Amygdala (tissue), 56 donors: ENCODE results near the gene GPBP1.

Source experiments
- DNase-seq, 56 donors: peaks; one replicate each; lab custom pipeline; 2025; lab: John Stamatoyannopoulos, UW

GPBP1 gene

DNA sequence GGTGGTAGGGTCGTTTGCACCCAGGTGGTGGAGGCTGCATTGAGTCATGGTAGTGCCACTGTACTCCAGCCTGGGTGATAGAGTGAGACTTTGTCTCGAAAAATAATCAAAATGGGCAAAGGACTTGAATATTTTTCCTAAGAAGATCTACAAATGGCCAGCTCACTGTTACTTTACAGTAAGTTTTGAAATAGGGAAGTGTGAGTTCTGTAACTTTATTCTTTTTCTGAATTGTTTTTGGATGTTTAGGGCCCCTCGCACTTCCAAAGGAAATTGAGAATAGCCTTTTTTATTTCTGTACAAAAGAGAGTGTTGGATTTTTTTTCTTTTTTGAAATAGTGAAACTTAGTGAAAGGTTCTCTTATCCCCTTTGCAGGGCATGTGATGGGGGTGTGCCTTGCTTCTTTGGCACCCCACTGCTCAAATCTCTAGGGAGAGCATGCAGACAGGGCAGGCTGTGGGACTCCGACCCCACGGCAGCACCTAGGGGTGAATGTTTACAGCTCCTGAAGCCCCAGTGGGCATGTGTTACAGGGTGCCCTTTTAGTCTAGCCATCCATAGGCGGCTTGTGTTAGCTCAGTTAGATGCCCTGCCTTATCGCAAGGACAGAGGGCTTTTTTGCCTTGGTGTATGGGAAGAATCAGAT lies 33.3 kb downstream of the GPBP1 start:
- no peak for DNase-seq

DNA sequence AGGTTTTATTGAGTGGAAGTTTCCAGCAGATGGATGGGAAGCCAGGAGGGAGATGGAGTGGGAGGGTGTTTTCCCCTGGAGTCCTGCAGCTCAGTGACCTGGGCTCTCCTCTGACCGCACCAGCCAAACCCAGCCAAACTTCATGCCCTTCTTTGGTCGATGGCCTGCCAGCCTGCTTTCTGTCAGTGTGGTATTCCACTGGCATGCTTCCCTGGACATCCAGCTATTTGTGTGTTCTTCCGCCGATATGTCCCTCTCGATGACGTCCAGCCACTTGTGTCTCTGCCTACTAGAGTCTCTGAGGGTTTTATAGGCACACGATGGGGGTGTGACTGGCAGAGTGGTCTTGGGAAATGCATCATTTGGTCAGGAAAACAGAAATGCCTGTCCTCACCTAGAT lies 33.8 kb downstream of the GPBP1 start:
- DNase-seq: no peak

DNA sequence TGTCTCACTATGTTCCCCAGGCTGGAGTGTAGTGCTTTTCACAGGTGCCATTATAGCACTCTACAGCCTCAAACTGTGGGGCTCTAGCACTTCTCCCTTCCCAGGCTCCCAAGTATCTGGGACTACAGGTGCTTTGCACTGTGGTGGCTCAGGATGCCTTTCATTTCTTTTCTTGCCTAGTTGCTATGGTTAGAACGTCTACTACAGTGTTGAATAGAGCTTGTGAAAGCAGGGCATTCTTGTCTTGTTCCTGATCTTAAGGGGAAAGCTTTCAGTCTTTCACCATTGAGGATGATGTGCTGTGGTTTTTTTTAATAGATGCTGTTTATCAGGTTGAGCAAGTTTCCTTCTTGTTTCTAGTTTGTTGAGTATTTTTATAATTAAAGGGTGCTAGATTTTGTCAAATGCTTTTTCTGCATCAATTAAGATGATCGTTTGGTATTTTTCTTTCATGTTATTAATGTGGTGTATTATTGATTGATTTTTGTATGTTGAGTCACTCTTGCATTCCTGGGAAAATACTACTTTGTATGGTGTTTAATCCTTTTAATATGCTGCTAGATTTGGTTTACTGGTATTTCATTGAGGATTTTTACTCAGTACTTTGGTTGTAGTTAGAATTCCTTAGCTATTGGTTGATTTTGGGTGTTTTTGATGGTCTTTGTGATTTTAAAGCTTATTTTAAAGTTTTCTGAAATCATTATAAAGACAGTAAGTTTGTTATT lies 35.6 kb downstream of the GPBP1 start:
- no peak for DNase-seq

DNA sequence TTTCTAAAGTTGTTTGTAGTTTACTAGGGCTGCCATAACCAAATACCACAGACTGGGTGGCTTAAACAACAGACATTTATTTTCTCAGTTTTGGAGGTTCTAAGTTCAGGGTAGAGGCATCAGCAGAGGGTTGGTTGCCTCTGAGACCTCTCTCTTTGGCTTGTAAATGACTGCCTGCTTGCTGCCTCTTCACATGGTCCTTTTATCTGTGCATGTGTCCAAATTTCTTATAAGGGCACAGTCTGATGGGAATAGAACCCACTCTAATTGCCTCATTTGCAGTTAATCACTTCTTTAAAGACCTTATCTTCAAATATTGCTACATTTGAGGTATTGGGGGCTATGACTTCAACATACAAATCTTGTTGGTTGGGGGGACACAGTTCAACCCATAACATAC lies 36.8 kb downstream of the GPBP1 start:
- DNase-seq: no peak

DNA sequence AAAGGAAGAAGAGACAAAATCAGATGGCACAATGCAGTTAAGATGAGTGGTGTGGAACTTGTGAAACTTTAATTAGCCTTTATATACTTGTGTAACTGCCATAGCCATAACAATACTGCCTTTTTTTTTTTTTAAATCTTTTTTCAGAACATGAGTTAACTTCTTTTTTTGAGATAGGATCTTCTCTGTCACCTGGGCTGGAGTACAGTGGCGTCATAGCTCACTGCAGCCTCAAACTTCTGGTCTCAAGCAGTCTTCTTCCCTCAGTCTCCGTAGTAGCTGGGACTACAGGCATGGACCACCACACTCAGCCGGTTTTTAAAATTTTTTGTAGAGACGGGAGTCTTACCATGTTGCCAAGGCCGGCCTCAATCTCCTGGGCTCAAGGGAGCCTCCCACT lies 37.2 kb downstream of the GPBP1 start:
- DNase-seq: no peak

DNA sequence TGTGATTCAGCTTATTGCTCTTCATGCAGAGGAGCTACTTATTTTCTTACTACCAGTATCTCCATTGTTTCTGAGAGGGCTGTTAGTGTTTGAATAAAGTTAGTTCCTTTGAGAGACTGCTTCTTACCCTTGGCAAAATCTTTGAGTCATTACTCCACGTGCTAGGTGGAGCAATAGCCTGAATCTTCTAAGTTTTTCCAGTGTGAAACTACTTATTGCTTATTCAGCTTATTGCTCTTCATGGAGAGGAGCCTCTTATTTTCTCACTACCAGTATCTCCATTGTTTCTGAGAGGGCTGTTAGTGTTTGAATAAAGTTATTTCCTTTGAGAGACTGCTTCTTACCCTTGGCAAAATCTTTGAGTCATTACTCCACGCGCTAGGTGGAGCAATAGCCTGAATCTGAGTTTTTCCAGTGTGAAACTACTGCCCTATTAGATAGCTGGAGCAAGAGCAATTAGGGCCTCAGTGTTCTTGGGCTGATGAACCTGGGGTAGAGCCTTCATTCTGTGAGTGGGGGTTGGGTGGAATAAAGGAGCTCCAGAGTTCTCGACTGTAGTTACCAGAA lies 41.9 kb downstream of the GPBP1 start:
- no peak for DNase-seq

DNA sequence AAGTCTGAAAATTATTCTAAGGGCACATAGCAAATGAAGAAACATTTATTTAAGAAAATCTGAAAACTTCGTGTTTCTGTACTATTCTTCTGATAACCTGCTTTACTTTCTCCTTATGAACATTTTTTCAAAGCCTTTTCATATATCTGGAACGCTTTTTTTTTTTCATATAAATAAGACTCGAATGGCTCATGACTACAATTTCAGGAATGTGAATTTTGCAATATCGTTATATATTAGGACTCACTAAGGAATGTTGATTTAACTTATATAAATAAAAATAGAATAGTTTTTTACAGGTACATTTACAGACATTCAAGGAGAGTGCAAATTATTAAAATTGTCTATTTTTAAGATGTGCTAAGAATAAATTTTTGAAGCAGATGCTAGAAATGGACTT lies 42.9 kb downstream of the GPBP1 start:
- DNase-seq: no peak

DNA sequence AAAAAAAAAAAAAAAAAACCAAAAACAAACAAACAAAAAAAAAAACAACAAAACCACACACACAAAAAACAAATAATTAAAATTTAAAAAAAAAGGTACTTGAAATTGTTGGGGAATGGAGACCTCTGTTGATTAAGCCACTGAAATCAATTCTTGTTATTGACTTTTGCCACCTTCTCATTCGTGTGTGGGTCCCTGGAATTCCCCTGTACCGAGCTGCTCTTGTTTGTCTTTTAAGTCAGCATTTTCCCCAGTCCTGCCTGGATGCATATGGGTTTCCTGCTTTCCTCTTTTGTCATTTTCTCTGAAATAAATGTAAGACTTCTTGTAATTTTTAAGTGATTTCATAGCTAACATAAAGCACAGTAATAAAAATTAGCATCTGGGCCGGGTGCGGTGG lies 45.5 kb downstream of the GPBP1 start:
- DNase-seq: no peak

DNA sequence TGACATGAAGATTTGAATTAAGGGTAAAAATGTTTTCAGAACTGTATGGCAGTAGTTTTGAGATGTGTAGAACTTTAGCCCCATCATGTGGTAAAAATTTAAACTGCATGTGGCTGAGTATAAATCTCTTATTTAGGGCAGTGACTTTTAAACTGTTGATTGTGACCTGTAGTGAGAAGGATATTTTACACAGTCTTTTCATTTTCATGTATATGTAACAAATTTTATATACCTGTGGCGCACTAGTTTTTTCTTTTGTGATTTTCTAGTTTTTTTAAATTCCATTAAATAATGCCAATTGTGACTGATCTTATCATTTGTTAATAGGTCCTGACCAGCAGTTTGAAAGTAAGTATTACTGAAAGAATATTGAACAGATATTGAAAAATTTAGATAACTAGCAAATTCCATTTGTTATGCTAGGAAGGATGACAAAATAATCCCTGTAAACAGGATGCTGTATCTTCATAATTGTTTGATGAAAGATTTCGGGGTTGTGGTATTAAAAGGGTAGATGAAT lies 47.2 kb downstream of the GPBP1 start:
- DNase-seq: peak in 2 of 56 donors; percentile 20 to 46

DNA sequence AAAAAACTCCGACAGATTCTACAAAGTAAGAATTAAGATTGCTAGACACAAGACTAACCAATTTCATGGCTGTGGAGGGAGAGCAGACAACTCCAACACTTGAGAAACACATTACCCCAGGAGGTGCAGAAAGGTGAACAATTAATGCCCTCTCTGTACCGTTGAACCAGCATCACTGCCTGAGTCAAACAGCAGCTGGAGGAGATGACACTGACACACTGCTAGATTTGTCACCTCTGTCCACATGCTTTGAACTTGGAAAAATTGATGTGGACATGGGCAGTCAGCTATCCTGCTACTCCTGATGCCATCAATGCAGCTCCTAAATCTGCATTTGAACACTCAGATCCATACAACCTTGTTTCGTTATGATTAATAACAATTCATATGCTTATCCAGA lies 51.7 kb downstream of the GPBP1 start:
- no peak for DNase-seq

DNA sequence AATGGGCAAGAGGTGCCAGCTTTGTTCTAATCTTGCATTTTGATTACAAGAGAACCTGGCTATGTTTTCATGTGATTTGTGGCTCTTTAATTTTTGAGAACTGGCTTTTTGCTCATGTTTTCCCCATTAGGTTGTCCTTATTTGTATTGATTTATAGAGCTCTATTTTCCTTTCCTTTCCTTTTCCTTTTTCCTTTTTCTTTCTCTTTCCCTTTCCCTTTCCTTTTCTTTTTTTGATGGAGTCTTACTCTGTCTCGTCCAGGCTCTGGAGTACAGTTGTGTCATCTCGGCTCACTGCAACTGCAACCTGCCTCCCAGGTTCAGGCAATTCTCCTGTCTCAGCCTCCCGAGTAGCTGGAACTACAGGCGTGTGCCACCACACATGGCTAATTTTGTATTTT lies 55.5 kb downstream of the GPBP1 start:
- DNase-seq: no peak

DNA sequence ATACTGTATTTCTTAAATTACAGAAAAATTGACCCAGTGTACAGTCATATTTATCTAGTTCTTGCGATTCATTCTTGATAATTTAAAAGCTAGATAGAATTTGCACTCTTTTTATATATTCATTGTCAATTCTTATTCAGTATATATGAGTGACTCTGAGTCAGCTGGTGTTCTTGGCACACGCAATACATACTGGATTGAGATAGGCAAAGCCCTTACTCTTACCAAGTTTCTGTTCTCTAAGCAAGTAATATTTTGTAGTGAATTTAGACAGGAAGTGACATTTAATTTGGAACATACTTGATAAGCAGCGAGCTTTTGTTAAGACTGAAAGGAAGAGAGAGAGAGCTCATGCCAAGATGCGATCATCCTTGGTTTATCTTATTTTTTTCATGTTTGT lies 57.7 kb downstream of the GPBP1 start:
- DNase-seq: no peak

DNA sequence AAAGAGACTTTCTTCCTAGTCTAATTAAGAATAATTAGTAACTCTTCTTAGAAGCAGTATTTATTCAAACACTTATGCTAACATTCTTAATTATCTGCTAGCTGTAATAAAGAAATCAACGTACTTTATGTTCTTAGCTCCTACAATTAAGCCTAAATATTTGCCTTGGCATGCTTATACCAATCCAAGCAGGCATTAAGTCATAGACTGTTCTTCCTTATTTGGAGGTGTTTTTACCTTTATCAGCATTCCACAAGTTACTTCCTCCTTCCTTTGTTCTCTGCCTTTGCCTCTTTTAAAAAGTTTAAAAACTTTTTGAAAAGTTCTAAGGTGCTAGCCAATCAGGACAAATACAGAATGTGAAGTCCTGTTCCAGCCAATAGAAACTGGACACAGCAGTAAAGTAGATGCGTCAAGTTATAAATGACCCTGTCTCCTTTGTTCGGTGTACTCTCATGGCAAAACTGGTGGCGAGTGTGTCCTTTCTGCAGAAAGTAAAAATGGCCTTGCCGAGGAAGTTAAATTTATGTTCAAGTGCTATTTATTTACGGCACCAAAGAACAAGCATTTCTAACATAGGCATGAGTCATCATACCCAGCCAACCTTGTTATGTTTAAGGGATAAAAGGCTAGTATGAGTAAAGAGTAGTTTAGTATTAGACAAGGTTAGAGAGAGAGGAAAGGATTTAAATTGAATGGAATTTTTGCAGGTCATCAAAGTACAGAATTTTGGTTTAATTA lies 58.6 kb downstream of the GPBP1 start:
- no peak for DNase-seq

DNA sequence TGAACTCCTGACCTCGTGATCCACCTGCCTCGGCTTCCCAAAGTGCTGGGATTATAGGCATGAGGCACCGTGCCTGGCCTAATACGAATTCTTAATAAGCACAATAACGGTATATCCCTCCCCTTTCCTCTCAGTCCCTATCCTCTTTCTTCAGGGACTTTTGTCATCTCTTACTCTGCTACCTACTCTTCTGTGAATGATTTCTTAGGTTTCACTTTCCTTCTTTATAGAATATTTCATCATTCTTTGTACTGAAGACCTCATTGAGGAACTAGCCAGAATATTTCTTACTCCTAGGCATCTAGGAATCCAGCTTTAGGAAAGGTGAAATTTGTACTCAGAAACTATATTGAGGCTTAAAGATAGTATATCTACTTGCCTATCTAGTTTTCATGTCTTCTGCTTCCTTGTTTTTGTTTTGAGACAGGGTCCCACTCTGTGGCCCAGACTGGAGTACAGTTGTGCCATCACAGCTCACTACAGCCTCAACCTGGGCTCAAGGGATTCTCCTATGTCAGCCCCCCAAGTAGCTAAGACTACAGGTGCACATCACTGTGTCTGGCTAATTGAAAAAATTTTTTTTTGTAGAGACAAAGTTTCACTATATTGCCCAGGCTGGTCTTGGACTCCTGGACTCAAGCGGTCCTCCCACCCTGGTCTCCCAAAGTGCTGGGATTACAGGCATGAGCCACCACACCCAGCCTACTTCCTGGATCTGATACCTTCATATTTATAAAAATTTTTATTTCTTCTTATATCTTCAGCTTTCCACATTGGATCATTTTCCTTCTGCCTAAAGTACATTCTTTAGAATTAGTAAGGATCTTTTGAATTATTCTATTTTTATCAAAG lies 69.7 kb downstream of the GPBP1 start:
- DNase-seq: no peak

DNA sequence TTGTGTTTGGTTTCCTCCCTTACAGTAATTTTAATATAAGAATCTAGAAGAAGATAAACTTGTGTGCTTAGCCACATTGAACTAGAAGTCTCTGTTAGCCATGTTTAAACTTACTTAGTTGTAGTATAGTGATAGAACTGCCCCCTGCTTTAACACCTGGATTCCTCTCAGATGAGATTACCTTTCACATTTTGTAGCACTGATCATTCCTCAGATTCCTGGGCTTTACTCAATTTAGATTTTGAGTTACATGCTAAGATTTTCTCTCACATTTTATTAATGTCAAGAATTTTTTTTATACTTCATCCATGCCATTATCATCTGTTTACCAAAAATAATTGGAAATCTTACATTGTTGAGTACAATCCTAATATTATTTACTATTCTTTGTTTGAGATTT lies 70.5 kb downstream of the GPBP1 start:
- DNase-seq: no peak

DNA sequence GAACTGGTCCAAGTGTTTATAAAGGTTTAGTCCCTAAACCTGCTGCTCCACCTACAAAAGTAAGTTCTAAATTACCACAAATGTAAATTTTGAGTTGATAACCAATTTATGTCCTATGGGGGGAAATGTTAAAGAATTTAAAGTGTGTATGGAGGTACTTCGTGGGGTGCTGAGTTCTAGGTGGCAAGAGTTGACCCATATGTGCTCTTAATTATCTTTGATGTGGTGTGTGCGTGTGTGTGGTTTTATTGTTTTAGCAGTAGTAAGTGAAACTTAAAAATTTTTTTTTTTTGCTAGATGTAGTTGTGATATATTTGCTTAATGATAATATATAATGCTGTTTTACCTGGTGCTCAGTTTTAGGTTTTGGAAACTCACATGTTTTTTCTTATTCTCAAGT lies 72.6 kb downstream of the GPBP1 start:
- no peak for DNase-seq

DNA sequence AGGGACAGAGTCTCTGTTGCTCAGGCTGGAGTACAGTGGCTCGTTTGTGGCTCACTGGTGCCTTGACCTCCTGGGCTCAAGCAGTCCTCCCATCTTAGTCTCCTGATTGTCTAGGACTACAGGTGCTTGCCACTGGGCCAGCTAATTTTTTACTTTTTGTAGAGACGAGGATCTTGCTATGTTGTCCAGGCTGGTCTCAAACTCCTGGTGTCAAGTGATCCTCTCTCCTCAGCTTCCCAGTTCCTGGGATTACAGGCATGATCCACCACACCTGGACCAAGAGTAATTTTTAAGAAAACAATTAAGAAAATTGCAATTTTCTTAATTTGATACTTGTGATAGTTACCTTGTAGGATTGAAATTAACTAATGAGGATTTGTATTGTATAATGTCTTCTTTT lies 73.9 kb downstream of the GPBP1 start:
- DNase-seq: no peak

DNA sequence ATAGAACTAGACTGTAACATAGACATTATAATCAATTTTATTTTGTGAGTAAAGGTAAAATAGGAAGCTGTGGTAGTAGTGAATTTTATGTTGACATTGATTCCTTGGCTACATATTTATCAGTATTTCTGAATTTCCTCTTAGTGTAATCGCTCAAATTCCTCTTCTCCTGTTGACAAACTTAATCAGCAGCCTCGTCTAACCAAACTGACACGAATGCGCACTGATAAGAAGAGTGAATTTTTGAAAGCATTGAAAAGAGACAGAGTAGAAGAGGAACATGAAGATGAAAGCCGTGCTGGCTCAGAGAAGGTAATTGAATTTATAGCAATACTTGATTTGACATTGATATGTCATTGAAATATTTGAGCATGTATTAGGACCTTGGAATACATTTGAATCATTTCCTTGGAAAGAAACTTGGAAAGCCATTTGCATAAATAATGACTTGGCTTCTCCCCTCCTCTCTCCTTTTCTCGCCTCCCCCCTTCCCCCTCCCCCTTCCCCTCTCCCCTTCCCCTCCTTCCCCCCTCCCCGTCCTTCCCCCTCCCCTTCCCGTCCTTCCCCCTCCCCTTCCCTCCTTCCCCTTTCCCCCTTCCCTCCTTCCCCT lies 75.5 kb downstream of the GPBP1 start:
- no peak for DNase-seq

DNA sequence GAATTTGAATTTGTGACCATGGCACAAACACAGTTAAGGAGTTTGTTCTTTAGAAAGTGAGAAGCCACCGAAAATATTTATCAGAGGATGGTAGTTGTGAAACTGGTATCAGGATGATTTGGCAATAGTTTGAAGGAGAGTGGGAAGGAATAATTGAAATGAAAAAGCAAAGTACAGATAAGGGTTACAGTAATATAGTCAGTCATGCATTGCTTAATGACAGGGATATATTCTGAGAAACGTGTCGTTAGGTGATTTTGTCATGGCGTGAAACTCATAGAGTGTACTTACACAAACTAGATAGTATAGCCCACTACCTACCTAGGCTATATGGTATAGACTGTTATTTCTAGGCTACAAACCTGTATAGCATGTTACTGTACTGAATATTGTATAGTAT lies 84.2 kb downstream of the GPBP1 start:
- no peak for DNase-seq

DNA sequence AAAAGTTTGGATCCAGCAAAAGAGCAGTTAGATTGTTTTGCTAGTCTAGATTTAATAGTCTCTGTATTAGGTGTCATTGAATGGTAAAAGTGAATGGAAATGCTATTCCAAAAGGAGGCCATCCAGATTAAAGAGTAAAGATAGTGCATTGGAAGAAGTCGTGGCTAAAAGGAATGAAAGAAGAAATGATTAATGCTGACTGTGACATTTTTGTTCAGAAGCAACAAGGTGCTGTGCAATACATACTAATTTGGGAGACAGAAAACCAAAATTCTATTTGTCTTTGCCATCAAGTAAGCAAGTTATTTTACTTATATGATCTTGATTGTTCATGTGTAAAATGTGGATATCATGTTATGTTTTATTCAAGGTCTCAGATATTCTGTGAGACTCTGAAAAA lies 85.1 kb downstream of the GPBP1 start:
- no peak for DNase-seq
